Measurements from ENCODE around the gene LRPAP1.

DNA sequence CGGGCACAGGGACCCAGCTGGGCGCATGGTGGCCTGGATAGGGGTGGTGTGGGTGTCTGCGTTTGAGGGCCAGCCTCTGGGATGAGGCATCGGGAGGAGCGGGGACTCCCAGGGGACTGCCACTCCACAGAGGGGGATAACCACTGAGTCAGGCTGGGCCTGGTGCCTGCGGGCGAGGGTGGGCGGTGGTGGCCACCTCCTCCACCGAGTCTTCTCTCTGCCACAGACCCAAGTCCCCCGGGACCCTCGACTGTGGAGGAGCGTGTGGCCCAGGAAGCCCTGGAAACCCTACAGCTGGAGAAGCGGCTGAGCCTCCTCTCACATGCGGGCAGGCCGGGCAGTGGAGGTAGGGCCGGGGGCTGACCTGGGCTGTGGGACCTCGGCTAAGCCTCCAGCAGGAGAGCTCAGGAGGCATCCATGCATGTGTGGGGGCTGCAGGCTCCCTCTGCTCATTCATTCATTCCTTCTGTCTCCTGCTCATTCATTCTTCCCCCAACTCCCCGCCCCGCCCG lies 42.7 kb downstream of the LRPAP1 start:
- TF ChIP-seq, protein P1, sequence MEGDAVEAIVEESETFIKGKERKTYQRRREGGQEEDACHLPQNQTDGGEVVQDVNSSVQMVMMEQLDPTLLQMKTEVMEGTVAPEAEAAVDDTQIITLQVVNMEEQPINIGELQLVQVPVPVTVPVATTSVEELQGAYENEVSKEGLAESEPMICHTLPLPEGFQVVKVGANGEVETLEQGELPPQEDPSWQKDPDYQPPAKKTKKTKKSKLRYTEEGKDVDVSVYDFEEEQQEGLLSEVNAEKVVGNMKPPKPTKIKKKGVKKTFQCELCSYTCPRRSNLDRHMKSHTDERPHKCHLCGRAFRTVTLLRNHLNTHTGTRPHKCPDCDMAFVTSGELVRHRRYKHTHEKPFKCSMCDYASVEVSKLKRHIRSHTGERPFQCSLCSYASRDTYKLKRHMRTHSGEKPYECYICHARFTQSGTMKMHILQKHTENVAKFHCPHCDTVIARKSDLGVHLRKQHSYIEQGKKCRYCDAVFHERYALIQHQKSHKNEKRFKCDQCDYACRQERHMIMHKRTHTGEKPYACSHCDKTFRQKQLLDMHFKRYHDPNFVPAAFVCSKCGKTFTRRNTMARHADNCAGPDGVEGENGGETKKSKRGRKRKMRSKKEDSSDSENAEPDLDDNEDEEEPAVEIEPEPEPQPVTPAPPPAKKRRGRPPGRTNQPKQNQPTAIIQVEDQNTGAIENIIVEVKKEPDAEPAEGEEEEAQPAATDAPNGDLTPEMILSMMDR (IDR thresholded peaks at IDR 0.05) = no peak
- no peak for TF ChIP-seq POLR2A (IDR thresholded peaks at IDR 0.05)
